HEK293 (cell line): ENCODE measurements around the gene PITPNM3.

Experiments used
- PRDM1 ChIP-seq: fragments of 450-650 bp; formaldehyde crosslinking; IDR thresholded peaks from 2 replicates; pipeline ENCODE4; 2016; ENCODE audit warnings: missing biosample characterization, missing genetic modification characterization
- TF ChIP-seq, protein P1 (sequence below): IDR thresholded peaks from 2 replicates; pipeline ENCODE4 v1.6.1; 2011; ENCODE audit warnings: mild to moderate bottlenecking, low read depth, low read length, borderline replicate concordance
- TF ChIP-seq, protein P2 (sequence below): fragments of 450-650 bp; formaldehyde crosslinking; IDR thresholded peaks from 2 replicates; pipeline ENCODE4 v1.5.1; 2016; ENCODE audit warnings: missing biosample characterization, missing genetic modification characterization
- TF ChIP-seq, protein P3 (sequence below): fragments of 450-650 bp; formaldehyde crosslinking; IDR thresholded peaks from 2 replicates; pipeline ENCODE4 v1.5.1; 2016; ENCODE audit warnings: missing biosample characterization, missing genetic modification characterization

DNA sequence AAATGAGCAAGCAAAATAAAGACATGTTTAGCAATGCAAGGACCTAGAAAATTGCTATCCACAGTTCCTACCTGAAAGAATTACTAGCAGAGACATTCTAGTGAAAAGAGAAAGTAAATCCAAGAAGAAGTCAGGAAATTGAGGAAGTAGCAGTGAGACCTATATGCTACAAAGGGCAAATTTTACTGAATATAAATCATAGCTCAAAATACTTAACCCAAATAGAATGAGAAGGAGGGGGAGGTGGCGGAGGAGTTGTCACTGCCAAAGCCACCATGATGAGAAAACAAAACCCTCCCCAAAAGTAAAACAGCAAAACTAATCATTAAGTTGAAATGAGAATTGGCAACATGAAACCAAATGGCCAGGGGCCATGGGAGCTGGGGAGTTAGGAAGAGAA lies 39.3 kb downstream of the PITPNM3 start:
- TF ChIP-seq, protein P1, sequence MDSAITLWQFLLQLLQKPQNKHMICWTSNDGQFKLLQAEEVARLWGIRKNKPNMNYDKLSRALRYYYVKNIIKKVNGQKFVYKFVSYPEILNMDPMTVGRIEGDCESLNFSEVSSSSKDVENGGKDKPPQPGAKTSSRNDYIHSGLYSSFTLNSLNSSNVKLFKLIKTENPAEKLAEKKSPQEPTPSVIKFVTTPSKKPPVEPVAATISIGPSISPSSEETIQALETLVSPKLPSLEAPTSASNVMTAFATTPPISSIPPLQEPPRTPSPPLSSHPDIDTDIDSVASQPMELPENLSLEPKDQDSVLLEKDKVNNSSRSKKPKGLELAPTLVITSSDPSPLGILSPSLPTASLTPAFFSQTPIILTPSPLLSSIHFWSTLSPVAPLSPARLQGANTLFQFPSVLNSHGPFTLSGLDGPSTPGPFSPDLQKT, result no peak
- TF ChIP-seq, protein P2, sequence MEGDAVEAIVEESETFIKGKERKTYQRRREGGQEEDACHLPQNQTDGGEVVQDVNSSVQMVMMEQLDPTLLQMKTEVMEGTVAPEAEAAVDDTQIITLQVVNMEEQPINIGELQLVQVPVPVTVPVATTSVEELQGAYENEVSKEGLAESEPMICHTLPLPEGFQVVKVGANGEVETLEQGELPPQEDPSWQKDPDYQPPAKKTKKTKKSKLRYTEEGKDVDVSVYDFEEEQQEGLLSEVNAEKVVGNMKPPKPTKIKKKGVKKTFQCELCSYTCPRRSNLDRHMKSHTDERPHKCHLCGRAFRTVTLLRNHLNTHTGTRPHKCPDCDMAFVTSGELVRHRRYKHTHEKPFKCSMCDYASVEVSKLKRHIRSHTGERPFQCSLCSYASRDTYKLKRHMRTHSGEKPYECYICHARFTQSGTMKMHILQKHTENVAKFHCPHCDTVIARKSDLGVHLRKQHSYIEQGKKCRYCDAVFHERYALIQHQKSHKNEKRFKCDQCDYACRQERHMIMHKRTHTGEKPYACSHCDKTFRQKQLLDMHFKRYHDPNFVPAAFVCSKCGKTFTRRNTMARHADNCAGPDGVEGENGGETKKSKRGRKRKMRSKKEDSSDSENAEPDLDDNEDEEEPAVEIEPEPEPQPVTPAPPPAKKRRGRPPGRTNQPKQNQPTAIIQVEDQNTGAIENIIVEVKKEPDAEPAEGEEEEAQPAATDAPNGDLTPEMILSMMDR, result no peak
- TF ChIP-seq, protein P3, sequence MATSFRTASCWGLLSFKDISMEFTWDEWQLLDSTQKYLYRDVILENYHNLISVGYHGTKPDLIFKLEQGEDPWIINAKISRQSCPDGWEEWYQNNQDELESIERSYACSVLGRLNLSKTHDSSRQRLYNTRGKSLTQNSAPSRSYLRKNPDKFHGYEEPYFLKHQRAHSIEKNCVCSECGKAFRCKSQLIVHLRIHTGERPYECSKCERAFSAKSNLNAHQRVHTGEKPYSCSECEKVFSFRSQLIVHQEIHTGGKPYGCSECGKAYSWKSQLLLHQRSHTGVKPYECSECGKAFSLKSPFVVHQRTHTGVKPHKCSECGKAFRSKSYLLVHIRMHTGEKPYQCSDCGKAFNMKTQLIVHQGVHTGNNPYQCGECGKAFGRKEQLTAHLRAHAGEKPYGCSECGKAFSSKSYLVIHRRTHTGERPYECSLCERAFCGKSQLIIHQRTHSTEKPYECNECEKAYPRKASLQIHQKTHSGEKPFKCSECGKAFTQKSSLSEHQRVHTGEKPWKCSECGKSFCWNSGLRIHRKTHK (tag by site-specific recombination), result no peak
- TF ChIP-seq PRDM1 (tag by site-specific recombination), result no peak
